ENCODE results near the gene TOP3B.

DNA sequence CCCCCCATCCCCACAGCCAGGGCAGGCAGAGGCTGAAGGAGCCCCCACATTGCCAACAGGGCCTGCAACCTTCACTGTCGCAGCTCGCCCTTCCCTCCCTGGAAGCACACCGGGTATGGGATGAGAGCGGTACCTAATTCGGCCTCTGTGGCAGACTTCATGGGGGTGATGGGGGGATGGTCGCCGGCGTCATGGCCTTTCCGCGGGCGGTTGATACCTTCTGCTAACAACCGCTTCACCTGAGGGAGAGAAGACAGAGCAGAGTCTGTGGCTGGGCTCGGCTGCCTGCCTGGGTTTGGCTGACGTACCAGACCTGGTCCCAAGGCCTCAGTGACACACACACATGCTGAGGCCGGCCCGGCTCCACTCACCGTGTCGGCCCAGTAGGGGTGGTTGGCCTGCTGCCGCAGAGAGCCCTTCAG lies 18.8 kb downstream of the TOP3B start:
- TF ChIP-seq, protein P1, sequence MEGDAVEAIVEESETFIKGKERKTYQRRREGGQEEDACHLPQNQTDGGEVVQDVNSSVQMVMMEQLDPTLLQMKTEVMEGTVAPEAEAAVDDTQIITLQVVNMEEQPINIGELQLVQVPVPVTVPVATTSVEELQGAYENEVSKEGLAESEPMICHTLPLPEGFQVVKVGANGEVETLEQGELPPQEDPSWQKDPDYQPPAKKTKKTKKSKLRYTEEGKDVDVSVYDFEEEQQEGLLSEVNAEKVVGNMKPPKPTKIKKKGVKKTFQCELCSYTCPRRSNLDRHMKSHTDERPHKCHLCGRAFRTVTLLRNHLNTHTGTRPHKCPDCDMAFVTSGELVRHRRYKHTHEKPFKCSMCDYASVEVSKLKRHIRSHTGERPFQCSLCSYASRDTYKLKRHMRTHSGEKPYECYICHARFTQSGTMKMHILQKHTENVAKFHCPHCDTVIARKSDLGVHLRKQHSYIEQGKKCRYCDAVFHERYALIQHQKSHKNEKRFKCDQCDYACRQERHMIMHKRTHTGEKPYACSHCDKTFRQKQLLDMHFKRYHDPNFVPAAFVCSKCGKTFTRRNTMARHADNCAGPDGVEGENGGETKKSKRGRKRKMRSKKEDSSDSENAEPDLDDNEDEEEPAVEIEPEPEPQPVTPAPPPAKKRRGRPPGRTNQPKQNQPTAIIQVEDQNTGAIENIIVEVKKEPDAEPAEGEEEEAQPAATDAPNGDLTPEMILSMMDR (IDR thresholded peaks at IDR 0.05; ENCODE audit: insufficient read depth, low read length, poor library complexity, severe bottlenecking), result no peak
- TF ChIP-seq EZH2phosphoT487 (conservative IDR thresholded peaks at IDR 0.05; ENCODE audit: low read length), result no peak

Measured in SU-DHL-6 (cell line).